ENCODE results near the gene CITED4. TPM values are rescaled to one million over a fixed set of nuclear protein-coding genes. Genes with fewer than 3 reads are reported as not detected.

Gene CITED4
- total and polyA plus RNA-seq, 2 experiments from 2014 or later, result 98.6 to 180 TPM

DNA sequence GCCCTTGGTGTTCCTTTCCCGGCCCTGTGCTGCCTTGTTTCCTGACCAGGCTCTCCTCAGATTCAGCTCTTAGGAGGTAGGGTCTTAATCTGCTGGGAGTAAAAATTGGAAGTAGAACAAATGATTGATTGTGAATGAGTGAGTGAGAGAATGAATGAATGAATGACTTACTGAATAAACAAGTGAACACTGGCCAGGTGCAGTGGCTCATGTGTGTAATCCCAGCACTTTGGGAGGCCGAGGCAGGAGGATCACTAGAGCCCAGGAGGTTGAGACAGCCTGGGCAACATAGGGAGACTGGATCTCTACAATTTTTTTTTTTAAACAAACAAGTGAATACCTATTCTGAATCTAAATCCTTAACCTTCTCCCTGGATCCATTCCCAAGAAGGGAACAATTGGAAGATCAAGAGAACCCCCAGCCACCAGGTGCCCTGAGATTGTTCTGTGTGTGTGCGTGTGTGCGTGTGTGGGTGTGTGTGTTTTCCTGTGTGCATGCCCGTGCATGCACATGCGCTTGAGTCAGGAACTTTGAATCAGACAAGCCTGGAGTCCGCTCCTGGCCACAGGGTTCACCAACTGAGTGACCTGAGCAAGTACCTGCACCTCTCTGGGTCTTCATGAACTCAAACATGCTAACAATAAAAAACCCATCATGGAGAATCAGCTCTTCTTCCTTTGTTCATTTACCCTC lies 24.3 kb upstream of the CITED4 start:
- no peaks in the 10 kb centered on the region for H3K36me3 ChIP-seq
- TF ChIP-seq, protein P1, sequence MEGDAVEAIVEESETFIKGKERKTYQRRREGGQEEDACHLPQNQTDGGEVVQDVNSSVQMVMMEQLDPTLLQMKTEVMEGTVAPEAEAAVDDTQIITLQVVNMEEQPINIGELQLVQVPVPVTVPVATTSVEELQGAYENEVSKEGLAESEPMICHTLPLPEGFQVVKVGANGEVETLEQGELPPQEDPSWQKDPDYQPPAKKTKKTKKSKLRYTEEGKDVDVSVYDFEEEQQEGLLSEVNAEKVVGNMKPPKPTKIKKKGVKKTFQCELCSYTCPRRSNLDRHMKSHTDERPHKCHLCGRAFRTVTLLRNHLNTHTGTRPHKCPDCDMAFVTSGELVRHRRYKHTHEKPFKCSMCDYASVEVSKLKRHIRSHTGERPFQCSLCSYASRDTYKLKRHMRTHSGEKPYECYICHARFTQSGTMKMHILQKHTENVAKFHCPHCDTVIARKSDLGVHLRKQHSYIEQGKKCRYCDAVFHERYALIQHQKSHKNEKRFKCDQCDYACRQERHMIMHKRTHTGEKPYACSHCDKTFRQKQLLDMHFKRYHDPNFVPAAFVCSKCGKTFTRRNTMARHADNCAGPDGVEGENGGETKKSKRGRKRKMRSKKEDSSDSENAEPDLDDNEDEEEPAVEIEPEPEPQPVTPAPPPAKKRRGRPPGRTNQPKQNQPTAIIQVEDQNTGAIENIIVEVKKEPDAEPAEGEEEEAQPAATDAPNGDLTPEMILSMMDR (IDR thresholded peaks at IDR 0.05; ENCODE audit: low read depth, low read length), result no peak
- no peak overlapping the region for H3K27ac ChIP-seq
- no peak for DNase-seq (ENCODE audit: low read depth in 1 of 2, low spot score in 1 of 2)
- H3K4me1 ChIP-seq (ENCODE audit: low read depth), result no peaks in the 10 kb centered on the region
- H3K4me3 ChIP-seq, result no peak overlapping the region
- H3K27me3 ChIP-seq, result peaks cover 36% of the 10 kb centered on the region
- no peaks in the 10 kb centered on the region for H3K9me3 ChIP-seq (ENCODE audit: low read depth)

GRCh38 chr1:40884055-40884795 lies 22.1 kb upstream of the CITED4 start:
- Histone ChIP-seq H3K4me1 (ENCODE audit: low read depth) (no peaks in the 10 kb centered on the region), H3K4me3 (peak overlapping the region; percentile 11)
- DNase-seq (ENCODE audit: low read depth in 1 of 2, low spot score in 1 of 2), result peak in 1 of 2 donors; percentile 19

DNA sequence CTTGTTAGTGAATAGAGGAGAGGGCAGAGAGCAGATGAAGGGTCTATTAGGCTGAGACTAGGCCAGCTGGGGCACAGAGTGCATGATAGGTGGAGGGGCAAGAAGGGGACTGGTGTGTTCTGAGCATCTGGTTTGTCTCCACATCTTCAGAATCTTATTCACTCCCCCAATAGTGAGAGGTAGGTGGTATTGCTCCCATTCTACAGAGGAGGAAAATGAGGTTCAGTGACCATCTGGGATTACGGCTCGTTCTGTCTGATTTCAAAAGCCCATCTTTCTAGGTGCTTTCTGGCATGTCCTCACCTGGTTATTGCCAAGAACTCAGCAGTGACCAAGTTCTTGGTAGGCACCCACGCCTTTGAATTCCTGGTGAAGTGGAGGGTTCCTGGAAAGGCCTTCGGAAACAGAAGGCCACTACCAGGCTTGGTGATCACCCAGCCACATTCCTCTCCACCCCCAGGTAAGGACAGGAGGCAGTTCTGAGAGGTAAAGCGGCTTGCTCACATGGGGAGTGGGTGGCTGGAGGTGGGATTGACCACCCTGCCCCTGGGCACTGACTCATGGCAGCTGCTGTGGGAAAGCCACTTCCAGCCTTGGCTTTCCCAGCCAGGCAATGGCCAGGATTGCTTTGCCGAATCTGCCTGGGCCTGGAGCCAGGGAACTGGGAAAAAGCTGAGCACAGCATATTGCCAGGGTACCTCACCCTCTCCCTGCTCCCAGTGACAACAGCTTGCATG lies 18.8 kb upstream of the CITED4 start:
- Histone ChIP-seq H3K36me3 (no peaks in the 10 kb centered on the region), H3K27ac (no peak overlapping the region), H3K27me3 (peaks cover 27% of the 10 kb centered on the region), H3K4me3 (no peak overlapping the region), H3K4me1 (ENCODE audit: low read depth) (no peaks in the 10 kb centered on the region), H3K9me3 (ENCODE audit: low read depth) (no peaks in the 10 kb centered on the region)
- no peak for DNase-seq (ENCODE audit: low read depth in 1 of 2, low spot score in 1 of 2)
- TF ChIP-seq, protein P1 (IDR thresholded peaks at IDR 0.05; ENCODE audit: low read depth, low read length), result no peak

More at GRCh38 chr1:40884055-40884795, 22.1 kb upstream of the CITED4 start:
- Histone ChIP-seq H3K9me3 (ENCODE audit: low read depth) (no peaks in the 10 kb centered on the region), H3K27me3 (peaks cover 36% of the 10 kb centered on the region), H3K27ac (no peak overlapping the region), H3K36me3 (no peaks in the 10 kb centered on the region)
- TF ChIP-seq, protein P1 (IDR thresholded peaks at IDR 0.05; ENCODE audit: low read depth, low read length), result no peak

GRCh38 chr1:40879482-40880175 lies 17.5 kb upstream of the CITED4 start:
- H3K36me3 ChIP-seq, result no peaks in the 10 kb centered on the region
- no peaks in the 10 kb centered on the region for H3K4me1 ChIP-seq (ENCODE audit: low read depth)
- TF ChIP-seq, protein P1 (IDR thresholded peaks at IDR 0.05; ENCODE audit: low read depth, low read length), result no peak
- H3K9me3 ChIP-seq (ENCODE audit: low read depth), result no peaks in the 10 kb centered on the region
- H3K27ac ChIP-seq, result no peak overlapping the region
- no peak for DNase-seq (ENCODE audit: low read depth in 1 of 2, low spot score in 1 of 2)
- no peak overlapping the region for H3K4me3 ChIP-seq
- peaks cover 17% of the 10 kb centered on the region for H3K27me3 ChIP-seq

DNA sequence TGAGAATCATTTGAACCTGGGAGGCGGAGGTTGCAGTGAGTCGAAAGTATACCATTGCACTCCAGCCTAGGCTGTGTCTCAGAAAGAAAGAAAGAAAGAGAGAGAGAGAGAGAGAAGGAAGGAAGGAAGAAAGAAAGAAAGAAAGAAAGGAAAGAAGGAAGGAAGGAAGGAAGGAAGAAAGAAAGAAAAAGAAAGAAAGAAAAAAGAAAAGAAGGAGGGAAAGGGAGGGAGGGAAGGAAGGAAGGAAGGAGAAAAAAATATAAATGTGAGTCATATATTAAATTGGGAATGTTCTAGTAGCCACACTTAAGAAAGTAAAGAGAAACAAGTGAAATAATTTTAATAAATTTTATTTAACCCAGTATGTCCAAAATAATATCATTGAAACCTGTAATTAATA lies 16.7 kb upstream of the CITED4 start:
- no peaks in the 10 kb centered on the region for H3K4me1 ChIP-seq (ENCODE audit: low read depth)
- no peaks in the 10 kb centered on the region for H3K36me3 ChIP-seq
- H3K4me3 ChIP-seq, result no peak overlapping the region
- DNase-seq (ENCODE audit: low read depth in 1 of 2, low spot score in 1 of 2), result no peak
- TF ChIP-seq, protein P1 (IDR thresholded peaks at IDR 0.05; ENCODE audit: low read depth, low read length), result no peak
- H3K27me3 ChIP-seq, result peaks cover 10% of the 10 kb centered on the region
- no peak overlapping the region for H3K27ac ChIP-seq
- H3K9me3 ChIP-seq (ENCODE audit: low read depth), result no peaks in the 10 kb centered on the region
